Stimulated activated CD8-positive, alpha-beta memory T cell treated with anti-CD3 and anti-CD28 coated beads, Interleukin-7, amount 100 ng/mL, for 48 hours (primary cell): ENCODE measurements around the gene IFI27L1.

ENCODE experiments used
- DNase-seq, 2 donors: peaks; one replicate each; pipeline ENCODE4 v3.0.0-alpha.2; 2020; ENCODE audit warnings: low read depth in 1 of 2; ENCODE audit errors: extremely low read depth in 1 of 2

The IFI27L1 gene

DNA sequence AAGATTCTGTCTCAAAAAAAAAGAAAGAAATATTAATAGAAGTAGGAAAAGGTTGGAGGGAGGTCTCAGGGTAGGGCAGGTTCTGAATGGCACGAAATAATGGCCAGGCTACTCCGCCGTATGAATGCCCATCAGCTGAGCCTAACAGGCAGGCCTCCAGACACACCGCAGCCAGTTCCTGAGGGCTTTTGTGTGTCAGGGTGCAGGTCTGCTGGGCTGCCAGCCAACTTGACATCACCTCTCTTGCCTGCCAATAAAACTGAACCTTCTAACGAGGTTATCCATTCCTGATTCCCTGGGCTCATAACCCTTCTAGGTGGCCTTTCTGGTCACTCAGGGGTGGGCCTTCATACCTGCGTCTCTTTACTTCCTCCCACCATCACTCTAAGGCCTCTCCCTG, 32.4 kb downstream of the IFI27L1 start:
- no peak for DNase-seq

GRCh38 chr14:94113908-94114588, 32.9 kb downstream of the IFI27L1 start:
- no peak for DNase-seq

GRCh38 chr14:94114589-94115057, 33.5 kb downstream of the IFI27L1 start:
- no peak for DNase-seq

DNA sequence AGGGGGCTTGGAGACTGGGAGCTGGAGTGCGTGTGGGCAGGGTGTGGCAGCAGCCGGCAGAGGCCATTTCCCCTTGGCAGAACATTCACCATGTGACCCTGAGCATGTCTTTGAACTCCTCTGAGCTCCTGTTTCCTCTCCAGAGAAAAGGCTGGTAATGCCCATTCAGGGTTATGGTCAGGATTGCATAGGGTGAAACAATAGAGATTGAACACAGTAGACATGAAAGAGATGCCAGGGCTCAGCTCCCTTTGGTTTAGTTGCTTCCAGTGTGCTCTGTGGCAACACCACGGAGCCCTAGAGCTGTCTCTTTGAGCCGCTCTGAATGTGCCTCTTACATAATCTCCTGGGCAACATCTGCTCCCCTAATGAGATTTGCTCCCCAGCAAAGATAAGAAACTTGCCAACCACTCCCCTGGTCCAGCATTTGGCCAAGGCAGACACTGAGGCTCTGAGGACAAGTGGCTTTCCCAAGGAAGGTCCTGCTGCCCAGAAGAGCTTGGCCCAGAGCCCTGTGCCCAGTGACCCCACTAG, 34.0 kb downstream of the IFI27L1 start:
- DNase-seq: no peak

DNA sequence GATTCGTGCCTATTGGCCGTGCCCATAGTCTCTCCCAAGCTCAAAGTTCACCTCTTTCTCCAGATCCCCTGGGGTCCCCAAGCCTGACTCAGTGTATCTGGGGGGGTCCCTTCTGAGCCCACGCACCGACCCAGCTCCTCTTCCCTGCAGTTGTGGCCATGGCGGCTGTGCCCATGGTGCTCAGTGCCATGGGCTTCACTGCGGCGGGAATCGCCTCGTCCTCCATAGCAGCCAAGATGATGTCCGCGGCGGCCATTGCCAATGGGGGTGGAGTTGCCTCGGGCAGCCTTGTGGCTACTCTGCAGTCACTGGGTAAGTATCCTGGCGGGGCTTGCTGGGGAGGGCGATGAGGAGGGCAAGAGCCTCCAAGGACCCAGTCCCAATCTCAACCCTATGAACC, 34.5 kb downstream of the IFI27L1 start:
- DNase-seq: no peak

DNA sequence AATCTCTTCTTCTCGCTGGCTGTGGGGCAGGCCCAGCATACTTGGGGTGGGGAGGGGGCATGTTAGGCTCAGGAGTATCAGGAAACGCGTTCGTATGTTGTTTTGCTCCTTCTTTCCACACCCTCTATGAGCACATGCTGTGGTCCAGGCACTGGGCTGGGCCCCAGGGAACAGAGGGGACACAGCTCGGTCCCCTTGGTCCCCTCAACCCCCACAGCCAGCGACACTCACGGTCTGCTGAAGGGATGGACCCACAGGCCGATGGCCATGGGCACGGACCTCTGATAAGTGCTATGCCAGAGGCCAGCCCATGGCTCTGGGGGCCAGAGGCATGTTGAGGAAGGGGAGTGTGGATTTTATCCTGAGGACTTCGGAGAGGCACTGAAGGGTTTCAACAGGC, 35.6 kb downstream of the IFI27L1 start:
- no peak for DNase-seq

- DNase-seq: no peak
Measured at GRCh38 chr14:94117856-94118255, 36.7 kb downstream of the IFI27L1 start.

GRCh38 chr14:94119071-94119470, 38.0 kb downstream of the IFI27L1 start:
- no peak for DNase-seq

DNA sequence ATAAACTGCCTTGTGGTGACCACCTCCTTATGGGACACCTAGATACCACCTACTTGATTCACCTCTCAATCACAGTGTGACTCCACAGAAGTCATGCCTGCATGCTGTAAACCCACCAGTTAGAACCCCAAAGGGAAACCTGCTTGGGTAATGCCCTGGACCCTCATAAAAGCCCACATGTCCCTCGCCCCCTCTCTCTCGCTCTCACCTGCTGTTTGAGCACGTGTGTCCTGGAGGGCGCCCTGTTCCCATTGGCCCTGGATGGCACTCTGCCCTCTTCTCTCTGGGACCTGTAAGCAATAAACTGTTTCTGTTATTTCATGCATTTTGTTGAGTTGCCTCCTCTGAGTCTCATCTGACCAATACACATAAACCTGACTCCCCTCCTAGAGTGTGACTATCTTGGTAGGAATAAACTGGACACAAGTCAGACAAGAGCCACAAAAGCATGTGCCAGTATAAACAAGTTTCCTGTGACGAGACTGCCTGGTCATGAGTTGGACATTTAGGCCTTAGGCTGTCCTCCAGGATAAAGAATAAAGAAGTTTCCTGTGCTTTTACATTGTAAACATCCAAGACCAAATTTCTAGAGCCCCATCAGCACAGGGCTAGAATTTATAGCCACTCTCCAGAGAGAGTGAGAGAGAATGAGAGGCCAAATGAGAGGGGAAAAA, 39.7 kb downstream of the IFI27L1 start:
- DNase-seq: no peak

DNA sequence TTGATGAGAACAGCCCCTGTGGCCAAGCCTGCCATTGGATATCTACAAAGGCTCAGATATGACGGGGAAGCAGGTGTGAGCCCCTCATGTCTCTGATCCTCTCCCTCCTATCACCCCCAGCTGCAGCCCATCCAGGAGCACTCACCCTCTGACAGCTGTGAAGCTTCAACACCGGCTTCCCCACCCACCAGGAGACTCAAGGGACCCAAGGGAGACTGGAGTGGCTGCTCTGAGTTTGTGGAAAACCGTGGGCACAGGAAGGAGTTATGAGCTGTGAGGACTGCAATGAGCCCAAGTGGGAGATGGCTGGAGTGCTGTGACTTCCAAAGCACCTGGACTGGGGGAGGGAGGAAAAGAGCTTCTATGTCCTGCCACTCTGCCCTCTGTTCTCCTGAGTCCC, 40.4 kb downstream of the IFI27L1 start:
- DNase-seq: no peak

GRCh38 chr14:94122438-94122837, 41.3 kb downstream of the IFI27L1 start:
- no peak for DNase-seq

DNA sequence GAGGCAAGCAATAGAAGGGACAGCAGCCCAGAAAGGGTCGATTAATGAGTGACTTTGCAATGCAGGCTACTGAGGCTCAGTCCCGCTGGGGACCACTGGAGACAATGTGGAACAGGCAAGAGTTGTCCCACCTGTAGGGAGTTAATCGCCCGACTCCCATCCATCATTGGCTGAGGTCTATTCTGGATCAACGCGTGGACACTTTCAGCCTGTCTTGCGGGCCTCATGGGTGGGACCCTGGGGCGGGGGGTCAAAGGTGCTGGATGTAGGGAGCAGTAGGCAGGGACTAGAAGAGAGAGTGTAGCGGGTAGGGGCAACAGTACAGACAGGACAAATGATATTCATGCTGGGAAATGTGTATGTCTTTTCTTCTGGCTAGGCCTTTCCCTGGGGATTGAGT, 42.2 kb downstream of the IFI27L1 start:
- no peak for DNase-seq

DNA sequence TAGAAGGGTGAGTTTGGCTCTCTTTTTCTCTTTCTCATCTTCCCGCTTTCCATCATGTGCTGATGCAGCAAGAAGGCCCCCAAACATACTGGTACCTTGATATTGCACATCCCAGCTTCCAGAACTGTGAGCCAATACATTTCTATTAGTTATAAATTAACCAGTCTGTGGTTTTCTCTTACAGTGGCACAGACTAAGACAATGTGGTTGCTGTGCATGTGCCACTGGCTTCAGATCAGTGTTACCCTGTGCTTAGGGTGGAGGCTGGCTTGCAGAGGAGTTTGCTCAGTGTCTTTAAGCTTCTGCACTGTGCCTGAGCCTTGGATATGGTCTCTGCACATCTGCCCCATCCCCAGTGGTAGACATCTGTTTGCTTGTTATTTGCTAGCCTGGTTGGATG, 42.8 kb downstream of the IFI27L1 start:
- no peak for DNase-seq

DNA sequence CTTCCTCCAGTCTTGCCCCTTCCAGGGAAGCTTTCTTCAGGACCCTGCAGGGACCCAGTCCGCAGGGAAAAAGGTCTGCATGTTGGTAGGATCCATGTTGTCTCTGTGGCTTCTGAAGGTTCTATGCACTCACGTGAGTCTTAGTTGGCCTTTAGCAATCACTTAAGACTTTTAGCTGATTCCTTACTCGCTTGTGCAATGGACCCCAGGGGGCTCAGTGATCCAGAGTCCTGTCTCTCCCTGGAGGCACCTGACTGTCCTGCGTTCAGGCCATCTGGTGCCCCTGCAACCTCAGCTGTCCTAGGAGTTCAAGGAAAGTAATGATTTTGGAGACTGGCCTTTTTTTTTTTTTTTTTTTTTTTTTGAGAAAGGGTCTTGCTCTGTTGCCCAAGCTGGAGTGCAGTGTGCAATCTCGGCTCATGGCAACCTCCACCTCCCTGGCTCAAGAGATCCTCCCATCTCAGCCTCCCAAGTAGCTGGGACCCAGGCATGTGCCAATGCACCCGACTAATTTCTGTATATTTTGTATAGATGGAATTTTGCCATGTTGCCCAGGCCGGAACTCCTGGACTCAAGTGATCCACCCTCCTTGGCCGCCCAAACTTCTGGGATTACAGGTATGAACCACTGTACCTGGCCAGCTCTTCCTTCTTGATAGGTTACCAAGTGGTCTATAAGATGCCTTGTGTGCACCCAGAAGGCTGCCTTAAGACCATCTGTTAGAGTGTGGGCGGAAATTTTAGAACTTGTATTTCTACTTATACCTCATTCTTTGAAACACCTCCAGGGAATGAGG, 43.7 kb downstream of the IFI27L1 start:
- DNase-seq: no peak

DNA sequence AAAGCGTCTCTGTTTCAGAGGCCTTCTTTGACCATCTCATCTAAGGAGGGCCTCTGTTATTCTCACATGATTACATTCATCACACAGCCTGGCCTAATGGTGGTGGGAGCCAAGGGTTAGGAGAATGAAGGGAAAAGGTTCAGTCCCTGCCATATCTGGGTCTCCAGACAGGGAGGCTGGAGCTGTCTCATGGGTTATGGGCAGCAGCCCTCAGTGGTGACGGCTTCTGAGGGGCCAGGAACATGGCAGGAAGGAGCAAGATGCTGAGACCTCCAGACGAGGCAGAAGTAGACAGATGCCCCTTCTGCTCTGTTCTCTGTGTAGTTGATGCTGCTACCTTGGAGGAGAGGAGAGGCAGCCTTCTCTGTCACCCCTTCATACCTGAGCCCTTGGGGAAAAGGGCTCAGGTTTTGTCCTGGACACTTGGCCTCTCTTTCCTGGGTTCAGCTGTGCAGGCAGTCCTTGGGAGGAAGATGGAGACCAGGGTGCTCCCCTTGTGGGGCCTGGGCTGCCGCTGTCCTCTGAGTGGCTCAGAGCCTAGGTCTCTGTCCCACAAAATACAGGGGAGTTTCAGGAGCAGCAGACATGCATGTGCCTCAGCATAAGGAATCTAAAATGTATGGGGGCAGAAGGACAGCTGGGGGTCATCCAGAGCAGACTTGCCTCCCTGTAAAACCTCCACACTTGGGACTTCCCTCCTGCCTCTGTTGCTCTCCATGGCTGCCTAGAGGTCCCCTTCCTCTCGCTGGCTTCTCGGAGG, 44.7 kb downstream of the IFI27L1 start:
- no peak for DNase-seq

GRCh38 chr14:94126419-94126677, 45.2 kb downstream of the IFI27L1 start:
- no peak for DNase-seq

- no peak for DNase-seq
Measured at GRCh38 chr14:94126800-94127199, 45.7 kb downstream of the IFI27L1 start.

- DNase-seq: no peak
Measured at GRCh38 chr14:94127330-94127729, 46.2 kb downstream of the IFI27L1 start.

DNA sequence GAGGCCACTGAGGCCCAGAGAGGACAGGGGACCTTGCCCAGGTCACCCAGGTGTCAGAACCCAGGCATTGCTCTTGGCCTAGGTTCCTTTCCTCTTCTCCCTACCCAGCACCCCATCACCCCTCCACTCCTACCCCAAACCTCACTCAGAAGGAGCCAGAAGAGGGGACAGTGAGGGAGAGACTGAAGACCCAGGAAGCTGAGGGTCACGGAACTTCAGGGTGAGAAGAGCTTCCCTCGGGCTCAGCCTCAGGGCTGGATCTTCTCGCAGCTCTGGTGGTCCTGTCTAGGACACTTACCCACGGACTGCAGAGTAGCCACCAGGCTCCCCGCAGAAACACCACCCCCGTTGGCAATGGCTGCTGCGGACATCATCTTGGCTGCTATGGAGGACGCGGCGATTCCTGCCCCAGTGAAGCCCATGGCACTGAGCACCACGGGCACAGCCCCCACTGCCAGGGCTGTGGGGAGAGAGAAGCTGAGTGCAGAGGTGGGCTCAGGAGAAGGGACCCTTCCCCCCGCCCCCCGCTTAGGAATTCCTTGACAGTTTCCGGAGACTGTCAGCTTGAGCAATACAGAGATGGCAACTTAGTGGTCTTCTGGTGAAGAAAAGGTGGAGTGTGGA, 47.2 kb downstream of the IFI27L1 start:
- DNase-seq: no peak

- peak; percentile 21 to 70 for DNase-seq
Measured at GRCh38 chr14:94129111-94129757, 48.1 kb downstream of the IFI27L1 start, which contains the start of gene IFI27L2. TSS of gene IFI27L2 (minus strand) at chr14:94129604. CDS start at chr14:94129564, 40 bp downstream.
